Panc1 (cell line): ENCODE data around the gene CLEC18B.
"Not testable (repeated sequence)": the region's sequence is repeated elsewhere in the genome, so short reads cannot be mapped to it uniquely, and the experiment has no call there.

Experiments
- CTCF ChIP-seq: fragments of 450-650 bp; IDR thresholded peaks from 2 replicates; pipeline ENCODE4 v1.5.1; 2017; ENCODE audit warnings: mild to moderate bottlenecking
- POLR2AphosphoS5 ChIP-seq: IDR thresholded peaks from 2 replicates; pipeline ENCODE4 v1.6.1; 2012; ENCODE audit warnings: mild to moderate bottlenecking, low read depth, low read length, moderate library complexity
- REST ChIP-seq, 2 experiments: IDR thresholded peaks; 2 replicates each; pipeline ENCODE4 v1.6.1; 2011 to 2012; ENCODE audit warnings: low read depth in 2 of 2, control low read depth in 1 of 2, low read length in 1 of 2, mild to moderate bottlenecking in 1 of 2, moderate library complexity in 1 of 2; ENCODE audit not compliant: insufficient read depth in 1 of 2
- SIN3A ChIP-seq: IDR thresholded peaks from 2 replicates; pipeline ENCODE4 v1.6.1; 2012; ENCODE audit warnings: low read depth, mild to moderate bottlenecking, low read length, moderate library complexity, borderline replicate concordance; ENCODE audit not compliant: insufficient read depth
- TCF7L2 ChIP-seq: IDR thresholded peaks from 2 replicates; pipeline ENCODE4 v1.6.1; 2011; ENCODE audit warnings: mild to moderate bottlenecking, low read depth, low read length, inconsistent platforms

DNA sequence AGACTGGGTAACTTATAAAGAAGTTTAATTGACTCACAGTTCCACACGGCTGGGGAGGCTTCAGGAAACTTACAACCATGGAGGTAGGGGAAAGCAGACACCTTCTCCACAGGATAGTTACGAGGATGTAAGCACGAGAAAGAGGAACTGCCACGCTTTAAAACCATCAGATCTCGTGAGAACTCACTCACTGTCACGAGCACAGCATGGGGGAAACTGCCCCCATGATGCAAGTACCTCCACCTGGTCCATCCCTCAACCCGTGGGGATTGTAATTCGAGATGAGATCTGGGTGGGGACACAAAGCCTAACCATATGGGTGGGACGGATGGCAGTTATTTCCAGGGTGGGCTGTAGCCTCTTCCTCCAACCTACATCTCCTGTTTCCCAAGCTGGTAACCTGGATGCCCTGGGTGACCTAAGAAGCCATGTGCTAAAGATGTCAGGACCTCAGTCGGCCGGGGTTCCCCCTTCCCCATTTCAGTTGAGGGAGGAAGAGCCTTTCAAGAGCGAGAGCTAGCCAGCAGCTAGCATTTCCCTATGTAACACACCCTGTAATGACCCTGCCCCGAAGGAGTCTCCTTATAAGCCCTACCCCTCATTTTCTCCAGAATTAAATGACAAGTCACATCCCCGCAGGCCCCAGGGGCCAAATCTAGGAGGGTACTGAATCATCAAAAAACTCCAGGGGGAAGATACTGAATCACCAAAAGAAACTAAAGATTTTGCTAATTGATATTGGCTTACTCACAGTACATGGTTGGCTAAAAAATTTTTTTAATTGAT, 16.9 kb downstream of the CLEC18B start:
- not testable (repeated sequence) for TF ChIP-seq CTCF; POLR2AphosphoS5; TCF7L2; REST (IDR thresholded peaks at IDR 0.05; ENCODE audit: insufficient read depth in 1 of 2, low read depth in 2 of 2, low read length in 1 of 2); SIN3A
